HUDEP-2 (cell line): ENCODE measurements around the gene SPRED2.
A peak's percentile ranks its signal among the peaks of the same experiment; 100 is the strongest.

ENCODE experiments used
- DNase-seq, 76 experiments: peaks; one replicate each; lab custom pipeline; 2025; ENCODE audit not compliant: unreplicated experiment in 76 of 76; lab: John Stamatoyannopoulos, UW

Gene SPRED2

DNA sequence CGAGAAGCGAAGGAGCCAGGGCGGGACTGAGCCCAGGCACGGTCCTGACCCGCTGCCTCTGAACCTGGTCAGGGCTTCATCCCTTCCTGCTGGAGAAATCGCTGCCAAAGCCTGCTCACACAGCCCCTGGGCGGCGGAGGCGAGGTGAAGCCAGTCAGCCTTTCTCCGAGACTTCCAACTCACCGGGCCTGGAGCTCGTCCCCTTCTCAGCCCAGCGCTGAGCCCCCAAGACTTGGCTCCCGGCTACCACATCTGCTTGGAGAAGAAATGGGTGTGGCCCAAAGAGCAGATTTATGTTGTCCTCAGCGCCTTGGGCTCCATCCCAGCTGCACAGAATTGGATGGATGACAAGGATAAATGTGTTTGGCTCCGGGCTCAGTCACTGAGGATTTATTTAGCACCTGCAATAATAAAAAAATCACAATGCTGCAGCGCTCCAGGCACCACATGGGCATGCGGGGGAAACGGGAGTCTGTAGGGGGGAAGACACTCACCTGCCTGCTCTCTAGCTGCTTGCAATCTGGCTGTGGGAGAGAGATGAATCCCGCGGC lies 139.9 kb downstream of the SPRED2 start:
- DNase-seq, result no peak

DNA sequence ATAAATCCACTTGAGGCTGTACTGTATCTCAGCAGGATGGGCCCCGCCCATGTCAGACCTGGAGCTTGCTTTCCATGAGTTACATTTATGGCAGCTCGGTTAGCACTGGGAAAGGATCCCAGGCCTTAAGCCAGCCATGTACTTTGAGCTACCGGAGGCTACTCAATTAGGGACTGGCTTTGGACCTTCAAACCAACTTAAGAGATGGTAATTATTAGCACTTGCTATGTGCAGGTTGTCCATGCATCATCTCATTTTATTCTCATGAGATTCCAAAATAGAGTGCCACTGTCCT lies 140.3 kb downstream of the SPRED2 start:
- no peak for DNase-seq

DNA sequence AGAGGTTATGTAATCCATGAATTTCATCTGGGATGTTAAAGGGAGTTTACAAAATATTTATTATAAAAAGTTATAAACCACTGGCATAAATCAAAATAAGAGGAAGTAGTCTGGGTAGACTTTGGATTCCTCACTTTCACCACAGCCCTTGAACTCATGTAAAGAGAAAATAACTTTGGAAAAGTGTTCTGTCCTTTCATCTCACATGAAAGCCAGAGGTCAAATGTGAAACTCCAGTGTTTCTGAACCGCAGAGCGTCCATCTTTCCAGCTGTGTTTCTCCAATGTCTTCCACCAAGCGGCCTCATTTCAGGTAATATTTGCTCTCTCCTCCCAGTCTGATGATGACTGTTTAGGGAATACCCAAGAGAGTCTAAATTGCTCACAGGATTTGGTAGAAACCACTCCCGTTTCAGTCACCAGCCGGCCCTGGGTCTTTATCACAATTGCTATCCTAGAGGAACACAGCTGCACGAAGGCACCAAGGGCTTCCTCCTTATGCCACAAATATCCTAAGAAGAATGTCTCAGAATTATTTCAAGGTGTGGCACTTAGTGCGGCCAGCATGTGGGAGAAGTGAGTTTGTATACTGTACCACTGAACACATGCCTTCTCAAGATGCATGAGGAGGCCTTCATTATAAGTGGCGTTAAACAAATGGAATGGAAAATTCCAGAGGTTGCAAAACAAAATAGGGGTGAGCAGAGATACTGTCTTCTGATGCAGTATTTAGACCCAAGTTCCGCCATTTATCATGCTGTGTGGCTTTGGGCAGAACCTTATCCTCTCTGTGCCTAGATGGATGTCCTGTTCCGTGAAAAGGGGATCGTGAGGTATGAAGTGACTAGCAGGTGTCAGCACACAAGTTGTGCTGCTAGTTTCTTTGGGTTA lies 140.9 kb downstream of the SPRED2 start:
- no peak for DNase-seq

DNA sequence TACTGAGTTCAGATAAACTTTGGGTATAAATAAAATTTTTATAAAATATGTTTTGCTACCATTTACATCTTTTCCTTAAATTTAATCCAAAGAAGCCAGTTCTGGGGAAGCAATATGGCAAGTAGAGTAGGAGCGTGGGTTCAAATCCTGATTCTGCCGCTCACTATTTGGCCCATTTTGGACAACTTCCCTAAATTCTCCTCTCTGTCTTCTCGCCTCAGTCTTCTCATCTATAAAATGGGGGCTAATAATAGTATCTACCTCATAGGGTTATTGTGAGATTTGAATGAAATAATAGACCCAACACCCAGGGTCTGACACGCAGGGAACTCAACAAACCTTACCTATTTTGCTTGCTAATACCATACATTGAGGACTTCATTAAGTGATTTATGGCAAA lies 145.0 kb downstream of the SPRED2 start:
- DNase-seq, result no peak

DNA sequence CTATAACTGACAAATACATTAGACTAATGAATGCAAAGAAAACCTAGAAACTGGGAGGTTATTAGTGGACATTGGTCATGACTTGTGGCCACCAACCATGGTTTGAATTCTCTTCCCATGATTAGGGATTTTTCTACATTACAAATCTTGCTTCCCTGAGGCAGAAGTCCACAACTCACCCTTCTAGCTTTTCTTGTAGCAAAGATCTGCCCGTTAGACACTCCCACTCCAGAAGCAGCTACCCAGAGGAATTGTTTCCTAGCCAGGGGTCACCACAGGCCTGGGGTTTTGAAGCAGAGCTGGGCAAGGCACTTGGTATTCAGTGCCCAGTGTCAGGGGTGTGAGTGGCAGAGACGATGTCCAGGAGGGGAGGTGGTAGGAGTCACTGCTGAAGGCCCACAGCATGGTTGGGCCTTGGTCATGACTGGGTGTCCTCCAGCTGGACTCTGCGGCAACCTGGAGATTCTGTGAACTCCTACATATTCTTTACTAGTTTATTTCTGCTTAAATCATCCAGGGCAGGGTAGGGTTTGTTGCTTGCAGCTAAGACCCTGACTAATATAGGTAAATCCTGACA lies 149.8 kb downstream of the SPRED2 start:
- DNase-seq, result no peak

DNA sequence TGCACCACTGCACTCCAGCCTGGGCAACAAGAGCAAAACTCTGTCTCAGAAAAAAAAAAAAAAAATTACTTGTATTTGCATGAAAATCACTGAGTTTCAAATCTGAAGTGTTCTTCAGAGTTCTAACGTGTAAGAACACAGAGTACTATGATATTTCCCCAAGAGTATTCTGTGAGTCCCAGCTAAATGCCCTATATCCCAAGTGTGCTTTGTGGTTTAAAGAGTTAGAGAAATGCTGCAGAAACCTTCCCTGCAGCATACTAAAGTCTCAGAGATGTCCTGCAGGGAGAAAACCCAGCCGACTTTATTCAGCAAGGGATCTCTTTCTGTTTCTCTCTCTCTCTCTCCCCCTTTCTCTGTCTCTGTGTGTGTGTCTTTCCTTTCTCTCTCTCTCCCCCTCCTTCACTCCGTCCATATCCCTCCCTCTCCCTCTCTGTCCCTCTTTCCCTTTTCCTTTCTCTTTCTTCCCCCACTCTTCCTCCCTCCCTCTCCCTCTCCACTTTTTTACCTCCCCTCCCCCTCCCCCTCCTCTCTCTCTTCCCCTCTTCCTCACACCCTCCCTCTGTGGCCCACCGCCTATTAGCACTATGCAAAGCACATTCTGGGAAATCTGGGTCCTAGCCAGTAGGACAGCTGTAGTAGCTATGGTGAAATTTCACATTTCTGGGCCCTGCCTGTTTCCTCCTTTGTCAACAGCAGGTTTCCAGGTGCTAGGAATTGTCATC lies 150.6 kb downstream of the SPRED2 start:
- no peak for DNase-seq

DNA sequence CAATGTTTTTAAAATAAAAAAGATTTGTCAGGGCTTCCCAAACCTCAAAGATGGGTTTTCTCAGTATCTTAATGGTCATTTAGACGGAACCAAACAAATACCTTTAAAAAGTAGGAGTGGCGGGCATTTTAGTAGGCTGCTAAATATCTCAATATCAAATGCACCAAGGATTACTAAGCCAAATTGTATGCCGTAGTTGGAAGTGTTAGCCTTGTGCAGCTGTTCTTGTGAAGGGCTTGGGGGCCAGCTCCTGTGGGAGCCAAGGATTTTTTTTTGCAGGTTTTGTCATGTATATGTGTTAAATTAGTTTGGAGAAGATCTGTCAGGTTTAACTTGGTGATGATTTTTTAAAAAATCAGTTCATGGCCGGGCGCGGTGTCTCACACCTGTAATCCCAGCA lies 152.6 kb downstream of the SPRED2 start:
- no peak for DNase-seq

DNA sequence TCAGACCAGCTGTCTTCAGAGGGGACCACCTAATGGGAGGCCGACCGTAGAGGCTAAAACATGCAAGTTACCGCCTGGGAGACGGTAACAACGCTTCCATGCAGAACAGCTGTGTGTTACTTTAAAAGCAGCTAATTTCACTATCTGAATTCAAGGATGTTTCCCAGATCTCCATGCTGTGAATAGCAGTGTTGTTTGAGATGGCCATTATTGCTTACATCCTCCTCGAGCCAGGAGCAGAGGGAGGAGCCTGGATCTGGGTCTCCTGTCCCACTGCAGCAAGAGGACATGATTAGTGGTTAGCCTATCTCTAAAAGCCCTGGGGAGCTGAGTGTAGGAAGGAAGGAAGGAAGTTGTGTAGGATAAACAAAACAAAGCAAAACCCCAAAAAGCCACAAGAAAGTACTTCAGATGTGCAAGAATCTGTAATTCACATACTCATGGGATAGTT lies 153.8 kb downstream of the SPRED2 start:
- DNase-seq, result no peak

DNA sequence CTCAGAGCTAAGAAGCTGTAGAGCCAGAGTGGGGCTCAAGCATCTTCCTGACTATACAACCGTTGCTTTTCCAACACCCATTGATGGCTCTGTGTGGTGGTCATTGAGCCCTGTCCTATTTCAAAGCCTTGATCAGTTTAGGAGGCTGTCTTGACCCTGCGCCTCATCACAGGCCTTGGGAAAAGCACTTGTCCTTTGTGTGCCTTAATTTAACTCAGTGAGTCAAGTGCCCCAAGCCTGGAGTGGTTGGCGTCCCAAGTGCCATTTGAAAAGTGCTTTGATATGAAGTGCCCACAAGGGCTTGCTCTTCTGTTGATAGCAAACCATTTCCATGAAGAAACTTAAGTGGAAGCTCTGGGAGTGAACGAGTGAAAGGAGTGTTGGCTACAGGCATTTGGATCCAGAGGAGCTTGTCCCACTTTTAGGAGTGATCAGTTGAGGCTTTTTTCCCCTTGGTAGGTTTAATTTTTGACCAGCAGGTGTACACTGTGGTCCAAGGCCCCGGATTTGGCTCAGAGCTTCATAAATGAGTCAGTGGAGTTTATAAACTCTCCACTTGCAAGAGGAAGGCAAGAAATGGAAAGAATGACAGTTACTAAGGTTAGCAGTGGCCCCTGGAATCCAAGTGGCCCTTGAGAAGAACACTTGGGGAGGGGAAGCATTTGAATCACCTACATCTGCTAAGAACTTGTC lies 154.5 kb downstream of the SPRED2 start:
- peak in 1 of 76 experiments; percentile 8 for DNase-seq

DNA sequence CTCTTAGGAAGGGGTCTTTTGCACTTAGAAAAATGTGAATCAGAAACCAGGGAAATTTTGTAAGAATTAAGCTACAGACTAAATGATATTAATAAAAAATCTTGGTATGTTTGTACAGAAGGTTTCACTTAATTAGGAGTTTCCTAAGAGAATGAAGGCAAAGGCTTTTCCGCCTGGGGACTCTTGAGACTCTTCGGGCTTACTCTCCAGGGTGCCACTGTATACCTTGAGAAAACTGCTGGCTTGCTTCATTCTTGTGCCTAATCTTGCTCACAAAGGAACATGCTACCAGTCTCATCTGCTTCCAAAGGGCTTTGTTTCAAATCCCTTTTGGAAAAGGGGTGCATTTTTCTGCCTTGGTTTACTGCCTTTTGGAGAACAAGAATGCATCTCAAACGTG lies 155.3 kb downstream of the SPRED2 start:
- DNase-seq, result no peak

DNA sequence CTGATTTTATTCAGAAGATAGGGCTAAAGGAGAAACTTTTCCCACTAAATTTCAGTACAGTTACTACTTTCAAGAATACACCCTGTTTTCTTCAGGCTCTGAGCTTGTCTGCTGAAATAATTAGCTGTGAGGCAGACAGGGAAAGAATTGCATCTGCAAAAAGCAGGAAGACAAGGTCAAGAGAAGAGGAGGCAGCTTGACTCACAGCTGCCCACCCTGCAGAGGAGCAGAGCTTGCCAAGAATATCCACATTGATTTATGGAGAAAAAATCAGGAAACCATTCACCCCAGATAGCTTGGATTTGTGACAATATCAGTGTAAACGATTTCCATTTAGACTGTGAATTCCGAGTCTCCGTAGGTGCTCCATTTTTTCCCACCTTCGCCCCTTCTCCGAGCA lies 155.8 kb downstream of the SPRED2 start:
- DNase-seq, result no peak

DNA sequence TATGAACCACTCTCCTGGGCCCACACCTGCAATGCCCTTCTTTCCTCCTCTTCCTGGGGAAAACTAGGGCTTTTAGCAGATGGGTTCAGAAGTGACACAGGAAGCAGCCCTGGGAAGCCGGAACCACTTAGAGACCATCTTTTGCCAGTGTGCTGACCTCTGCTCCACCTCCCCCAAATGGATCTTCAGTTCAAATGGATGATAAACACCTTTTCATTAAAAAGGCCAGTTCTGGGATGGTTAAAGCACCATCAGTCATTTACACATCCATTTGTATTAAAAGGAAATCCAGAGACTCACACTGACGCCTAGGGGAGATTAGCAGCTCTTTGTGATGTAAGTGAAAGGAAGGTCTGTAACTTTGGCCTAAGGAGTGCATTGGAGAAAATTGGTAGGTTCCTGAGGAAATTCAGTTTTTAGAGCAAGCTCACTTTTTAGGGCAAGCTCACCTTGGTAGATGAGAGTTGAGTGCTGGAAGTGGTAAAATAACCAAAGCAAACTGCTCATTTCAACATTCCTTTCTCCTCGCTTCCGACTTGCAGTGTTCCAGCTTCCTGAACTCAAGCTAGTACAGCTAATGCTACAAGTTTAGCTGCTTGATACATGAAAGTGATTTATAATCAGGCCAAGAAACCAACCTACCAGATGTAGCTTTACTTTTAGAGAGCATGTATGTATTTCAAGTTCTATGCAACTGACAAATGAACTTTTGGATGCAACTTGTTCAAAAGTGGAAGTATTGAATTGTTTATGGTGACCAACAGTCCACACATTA lies 157.1 kb downstream of the SPRED2 start:
- no peak for DNase-seq

DNA sequence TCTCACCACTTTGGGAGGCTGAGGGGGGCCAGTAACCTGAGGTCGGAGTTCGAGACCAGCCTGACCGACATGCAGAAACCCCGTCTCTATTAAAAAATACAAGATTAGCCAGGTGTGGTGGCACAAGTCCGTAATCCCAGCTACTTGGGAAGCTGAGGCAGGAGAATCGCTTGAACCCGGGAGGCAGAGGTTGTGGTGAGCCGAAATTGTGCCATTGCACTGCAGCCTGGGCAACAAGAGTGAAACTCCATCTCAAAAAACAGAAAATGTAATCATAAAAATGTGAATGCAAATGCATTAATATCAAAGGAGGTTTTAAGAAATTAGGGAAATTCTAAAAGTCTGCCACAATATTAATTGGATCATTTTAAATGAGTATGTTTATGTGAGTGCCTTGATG lies 159.1 kb downstream of the SPRED2 start:
- DNase-seq, result no peak

DNA sequence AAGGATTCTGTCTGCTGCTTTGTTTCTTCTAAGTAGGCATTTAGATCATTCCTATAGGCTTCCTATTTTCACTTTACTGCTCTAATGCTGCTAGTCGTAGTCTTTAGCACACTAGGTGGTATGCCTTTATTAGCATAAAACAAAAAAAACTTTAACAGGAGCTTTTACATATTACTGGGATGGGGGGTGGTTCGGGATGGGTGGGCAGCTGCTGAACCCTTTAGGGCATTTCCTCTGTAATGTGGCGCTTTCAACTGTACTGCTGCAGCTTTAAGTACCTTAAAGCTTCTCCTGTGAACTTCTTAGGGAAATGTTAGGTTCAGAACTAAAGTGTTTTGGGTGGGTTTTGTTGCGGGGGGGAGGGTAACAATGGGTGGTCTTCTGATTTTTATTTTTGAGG lies 163.4 kb downstream of the SPRED2 start:
- DNase-seq, result no peak

DNA sequence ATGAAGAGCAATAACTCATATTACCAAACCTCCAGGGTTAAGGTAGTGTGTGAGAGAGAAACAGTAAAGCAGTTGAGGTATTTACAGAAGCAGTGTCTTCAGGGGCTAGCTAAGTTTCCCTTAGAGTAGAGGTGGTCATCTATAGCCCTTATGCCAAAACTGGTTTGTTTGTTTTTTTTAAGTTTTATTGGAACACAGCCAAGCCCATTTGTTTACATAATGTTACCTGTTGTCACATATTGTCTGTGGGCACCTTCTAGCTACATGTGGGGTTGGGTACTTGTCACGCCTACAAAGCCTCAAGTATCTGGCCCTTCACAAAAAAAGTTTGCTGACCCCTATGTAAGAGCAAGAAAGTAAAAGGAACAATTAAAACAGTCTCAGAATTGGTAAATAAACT lies 165.4 kb downstream of the SPRED2 start:
- no peak for DNase-seq

DNA sequence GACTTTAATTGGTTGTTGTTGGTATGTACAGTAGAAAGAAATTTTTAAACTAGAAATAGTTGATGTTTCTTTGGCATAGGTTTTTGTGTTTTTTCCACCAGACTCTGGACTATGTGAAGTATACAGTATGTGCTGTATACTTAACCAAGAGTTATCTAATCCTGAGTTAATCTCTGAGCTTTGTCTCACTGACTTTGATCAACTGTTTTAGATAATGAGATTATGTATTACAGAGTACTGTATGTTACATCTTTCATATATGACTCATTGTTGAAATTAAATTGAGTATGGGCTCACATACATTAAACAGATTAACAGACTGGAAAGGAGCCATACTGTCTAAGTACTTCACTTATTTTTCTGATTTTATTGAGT lies 166.7 kb downstream of the SPRED2 start:
- no peak for DNase-seq

DNA sequence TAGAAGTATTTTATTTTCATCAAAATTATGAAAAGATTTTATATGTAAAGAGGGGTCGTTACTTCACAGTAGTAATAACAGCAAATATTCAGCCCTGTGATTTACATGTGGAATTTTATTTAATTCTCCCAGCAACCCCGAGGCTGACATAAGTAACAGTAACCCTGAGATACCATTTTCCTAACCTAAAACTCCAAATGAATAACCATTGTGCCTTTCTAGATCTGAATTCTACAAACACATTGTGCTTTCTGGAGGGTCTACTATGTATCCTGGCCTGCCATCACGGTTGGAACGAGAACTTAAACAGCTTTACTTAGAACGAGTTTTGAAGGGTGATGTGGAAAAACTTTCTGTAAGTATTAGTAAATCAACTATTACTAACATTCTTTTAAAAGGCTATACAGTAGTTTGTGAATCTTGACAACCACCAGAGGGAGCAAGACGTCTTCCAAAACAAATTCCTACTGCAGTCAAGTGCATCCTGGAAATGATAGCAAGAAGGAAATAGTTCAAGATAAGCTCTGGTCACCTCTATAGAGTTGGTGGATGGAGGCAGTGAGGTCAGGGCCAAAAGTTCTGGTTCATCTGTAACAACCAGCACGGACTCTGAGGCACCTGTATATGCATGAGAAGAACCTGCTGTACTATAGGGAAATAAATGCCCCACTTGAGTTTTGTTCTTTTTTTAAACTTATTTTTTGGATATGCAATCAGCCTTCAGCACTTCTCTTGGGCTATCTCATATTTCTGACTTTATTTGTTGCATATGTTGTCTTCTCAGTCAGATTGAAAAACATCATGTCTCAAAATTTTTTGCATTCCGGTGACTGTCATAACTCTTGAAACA lies 167.4 kb downstream of the SPRED2 start:
- DNase-seq, result peak in 33 of 76 experiments; percentile 2 to 57 (median 29)

DNA sequence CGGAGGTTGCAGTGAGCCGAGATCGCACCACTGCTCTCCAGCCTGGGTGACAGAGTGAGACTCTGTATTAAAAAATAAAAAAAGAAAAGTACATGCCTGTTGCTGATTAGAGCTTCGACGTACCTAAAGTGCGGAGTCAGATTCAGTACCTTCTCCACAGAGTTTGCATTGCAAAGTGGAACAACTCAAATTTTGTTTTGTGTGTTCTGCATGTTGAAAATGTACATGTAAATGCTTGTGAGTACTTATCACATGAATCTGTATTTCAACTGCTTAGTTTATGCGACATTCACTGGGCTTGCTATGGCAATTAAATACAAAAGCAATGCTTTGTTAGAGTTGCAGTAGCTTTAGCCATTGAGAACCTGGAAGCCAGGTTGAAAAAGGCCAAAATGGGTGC lies 168.4 kb downstream of the SPRED2 start:
- DNase-seq, result no peak

DNA sequence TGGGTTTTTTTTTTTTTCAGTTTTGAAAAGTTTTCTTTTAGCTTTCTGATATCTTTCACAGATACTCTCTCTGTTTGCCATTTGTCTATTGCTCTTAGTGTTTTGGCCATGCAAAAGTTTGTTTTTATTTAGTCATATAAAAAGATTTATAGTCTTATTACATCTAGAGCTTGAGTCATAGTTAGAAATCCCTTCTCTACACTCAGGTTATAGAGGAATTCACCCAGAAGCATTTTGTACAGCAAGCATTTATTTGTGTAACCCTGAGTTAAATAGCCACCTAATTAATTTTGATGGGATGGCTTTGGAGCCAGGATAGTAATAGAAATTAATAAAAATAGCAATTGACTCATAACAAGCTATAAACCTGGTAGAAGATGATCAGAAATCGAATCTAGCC lies 169.1 kb downstream of the SPRED2 start:
- DNase-seq, result no peak
